ENCODE data around the gene PRSS56.

GRCh38 chr2:232504438-232504837 lies 15.8 kb upstream of the PRSS56 start:
- TF ChIP-seq, protein P1, sequence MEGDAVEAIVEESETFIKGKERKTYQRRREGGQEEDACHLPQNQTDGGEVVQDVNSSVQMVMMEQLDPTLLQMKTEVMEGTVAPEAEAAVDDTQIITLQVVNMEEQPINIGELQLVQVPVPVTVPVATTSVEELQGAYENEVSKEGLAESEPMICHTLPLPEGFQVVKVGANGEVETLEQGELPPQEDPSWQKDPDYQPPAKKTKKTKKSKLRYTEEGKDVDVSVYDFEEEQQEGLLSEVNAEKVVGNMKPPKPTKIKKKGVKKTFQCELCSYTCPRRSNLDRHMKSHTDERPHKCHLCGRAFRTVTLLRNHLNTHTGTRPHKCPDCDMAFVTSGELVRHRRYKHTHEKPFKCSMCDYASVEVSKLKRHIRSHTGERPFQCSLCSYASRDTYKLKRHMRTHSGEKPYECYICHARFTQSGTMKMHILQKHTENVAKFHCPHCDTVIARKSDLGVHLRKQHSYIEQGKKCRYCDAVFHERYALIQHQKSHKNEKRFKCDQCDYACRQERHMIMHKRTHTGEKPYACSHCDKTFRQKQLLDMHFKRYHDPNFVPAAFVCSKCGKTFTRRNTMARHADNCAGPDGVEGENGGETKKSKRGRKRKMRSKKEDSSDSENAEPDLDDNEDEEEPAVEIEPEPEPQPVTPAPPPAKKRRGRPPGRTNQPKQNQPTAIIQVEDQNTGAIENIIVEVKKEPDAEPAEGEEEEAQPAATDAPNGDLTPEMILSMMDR (conservative IDR thresholded peaks at IDR 0.05 in 1 of 2, IDR thresholded peaks at IDR 0.05 in 1 of 2; ENCODE audit: low read depth in 1 of 2, low read length in 2 of 2): no peak
- TF ChIP-seq EZH2 (IDR thresholded peaks at IDR 0.05; ENCODE audit: low read length, missing control alignments): no peak

All from fibroblast of lung (primary cell).